ENCODE results near the gene UBLCP1.

DNA sequence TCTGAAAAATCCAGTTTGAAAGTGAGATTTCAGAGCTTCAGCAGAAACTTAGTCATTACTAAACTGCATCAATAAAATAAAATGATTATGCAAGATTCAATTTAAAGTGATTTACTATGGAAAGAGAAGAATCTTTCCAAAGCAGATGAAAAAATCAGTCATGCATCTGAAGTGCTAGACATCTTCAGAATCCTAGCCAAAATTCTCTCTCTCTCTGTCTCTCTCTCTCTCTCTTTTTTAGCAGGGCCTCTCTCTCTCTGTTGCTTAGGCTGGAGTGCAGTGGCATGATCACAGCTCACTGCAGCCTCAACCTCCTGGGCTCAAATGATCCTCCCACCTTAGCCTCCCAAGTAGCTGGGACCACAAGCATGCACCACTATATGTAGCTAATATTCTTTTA, 18.2 kb upstream of the UBLCP1 start:
- TF ChIP-seq, protein P1, sequence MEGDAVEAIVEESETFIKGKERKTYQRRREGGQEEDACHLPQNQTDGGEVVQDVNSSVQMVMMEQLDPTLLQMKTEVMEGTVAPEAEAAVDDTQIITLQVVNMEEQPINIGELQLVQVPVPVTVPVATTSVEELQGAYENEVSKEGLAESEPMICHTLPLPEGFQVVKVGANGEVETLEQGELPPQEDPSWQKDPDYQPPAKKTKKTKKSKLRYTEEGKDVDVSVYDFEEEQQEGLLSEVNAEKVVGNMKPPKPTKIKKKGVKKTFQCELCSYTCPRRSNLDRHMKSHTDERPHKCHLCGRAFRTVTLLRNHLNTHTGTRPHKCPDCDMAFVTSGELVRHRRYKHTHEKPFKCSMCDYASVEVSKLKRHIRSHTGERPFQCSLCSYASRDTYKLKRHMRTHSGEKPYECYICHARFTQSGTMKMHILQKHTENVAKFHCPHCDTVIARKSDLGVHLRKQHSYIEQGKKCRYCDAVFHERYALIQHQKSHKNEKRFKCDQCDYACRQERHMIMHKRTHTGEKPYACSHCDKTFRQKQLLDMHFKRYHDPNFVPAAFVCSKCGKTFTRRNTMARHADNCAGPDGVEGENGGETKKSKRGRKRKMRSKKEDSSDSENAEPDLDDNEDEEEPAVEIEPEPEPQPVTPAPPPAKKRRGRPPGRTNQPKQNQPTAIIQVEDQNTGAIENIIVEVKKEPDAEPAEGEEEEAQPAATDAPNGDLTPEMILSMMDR (IDR thresholded peaks at IDR 0.05) = no peak
- no peak for TF ChIP-seq POLR2A (IDR thresholded peaks at IDR 0.05; ENCODE audit: low read length)
- no peak for TF ChIP-seq CBX2 (IDR thresholded peaks at IDR 0.05; ENCODE audit: borderline replicate concordance, low read depth)
- no peak for TF ChIP-seq PHF8 (IDR thresholded peaks at IDR 0.05; ENCODE audit: borderline replicate concordance, low read depth)
- TF ChIP-seq SMC3 (IDR thresholded peaks at IDR 0.05) = no peak
- TF ChIP-seq JUN (IDR thresholded peaks at IDR 0.05) = no peak
- TF ChIP-seq NR3C1 (IDR thresholded peaks at IDR 0.05) = no peak
- TF ChIP-seq BHLHE40 (IDR thresholded peaks at IDR 0.05; ENCODE audit: low read depth, low read length) = no peak
